CD4-positive, alpha-beta T cell treated with Interleukin-17A for 1 hour (primary cell): Measurements from ENCODE around the gene THRSP.
A peak's percentile ranks its signal among the peaks of the same experiment; 100 is the strongest.
"Not testable (repeated sequence)": the region's sequence is repeated elsewhere in the genome, so short reads cannot be mapped to it uniquely, and the experiment has no call there.

Source experiments
- DNase-seq: peaks from one replicate; pipeline ENCODE4 v3.0.0-alpha.2; 2020

The THRSP gene

DNA sequence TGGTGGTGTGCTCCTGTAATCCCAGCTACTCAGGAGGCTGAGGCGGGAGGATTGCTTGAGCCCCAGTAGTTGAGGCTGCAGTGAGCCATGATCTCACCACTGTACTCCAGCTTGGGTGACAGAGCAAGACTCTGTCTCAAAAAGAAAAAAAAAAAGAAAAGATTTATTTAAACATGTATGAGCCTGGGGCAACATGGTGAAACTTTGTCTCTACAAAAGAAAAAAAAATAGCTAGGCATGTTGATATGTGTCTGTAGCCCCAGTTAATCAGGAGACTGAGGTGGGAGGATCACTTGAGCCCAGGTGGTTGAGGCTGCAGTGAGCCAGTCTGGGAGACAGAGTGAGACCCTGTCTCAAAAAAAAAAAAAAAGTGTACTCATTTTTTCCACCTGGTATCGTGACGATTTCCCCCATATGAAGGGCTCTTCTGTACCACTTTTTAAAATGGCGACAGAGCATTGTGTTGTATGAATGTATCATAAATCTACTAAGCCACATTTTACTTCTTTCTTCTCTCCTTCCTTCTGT, 24.2 kb upstream of the THRSP start:
- no peak for DNase-seq

DNA sequence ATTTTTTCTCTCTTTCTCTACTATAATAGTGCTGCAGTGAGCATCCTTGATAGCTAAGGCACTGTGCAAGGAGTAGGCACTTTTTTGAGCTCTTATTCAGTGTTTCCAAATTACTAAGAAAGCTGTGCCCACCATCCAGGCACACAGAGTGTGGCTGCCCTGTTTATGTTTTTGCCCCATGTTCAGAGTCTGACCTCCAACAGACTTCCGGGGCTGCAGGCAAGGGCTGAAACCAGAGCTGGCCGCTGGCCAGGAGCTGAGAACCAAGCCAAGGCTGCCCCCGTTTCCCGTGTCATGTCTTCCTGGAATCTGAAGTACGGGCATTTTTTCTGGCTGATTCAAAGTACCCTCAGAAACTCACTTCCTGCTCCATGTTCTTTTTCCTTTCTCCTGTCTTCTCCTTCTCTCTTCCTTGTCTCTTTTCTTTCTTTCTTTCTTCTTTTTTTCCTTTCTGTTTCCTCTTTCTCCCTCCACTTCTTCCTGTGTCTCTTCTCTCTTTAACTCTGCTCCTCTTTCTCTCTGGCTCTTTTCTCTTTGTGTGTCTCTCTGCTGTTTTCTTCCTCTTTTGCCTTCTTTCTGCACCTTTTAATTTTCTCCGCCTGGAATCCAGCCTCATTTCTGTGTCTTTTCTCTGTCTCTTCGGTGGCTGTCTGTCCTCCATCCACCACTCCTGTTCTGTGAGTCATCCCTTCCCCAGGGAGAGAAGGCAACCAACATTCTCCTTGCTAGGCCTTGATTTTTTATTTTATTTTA, 23.6 kb upstream of the THRSP start:
- DNase-seq = no peak

DNA sequence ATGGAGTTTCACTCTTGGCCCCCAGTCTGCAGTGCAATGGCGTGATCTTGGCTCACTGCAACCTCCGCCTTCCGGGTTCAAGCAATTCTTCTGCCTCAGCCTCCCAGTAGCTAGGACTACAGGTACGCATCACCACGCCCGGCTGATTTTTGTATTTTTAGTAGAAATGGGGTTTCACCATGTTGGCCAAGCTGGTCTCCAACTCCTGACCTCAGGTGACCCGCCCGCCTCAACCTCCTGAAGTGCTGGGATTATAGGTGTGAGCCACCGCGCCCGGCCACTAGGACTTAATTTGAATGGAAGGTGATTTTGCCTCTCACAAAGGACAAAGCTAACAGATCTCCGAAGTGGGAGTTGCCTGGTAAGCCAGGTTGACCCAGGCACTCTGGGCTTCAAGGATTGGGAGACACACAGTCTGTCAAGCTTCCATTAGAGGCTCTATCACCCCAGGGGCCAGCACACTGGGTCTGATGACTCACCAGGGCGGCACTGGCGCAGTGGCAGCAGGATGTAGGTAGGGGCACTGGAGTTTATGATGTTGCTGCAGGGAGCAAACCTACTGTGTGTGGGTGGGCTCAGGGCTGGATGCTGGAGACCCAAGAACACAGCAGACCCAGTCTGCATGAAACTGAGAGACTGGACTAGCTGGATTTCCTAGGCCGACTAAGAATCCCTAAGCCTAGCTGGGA, 22.8 kb upstream of the THRSP start:
- no peak for DNase-seq

DNA sequence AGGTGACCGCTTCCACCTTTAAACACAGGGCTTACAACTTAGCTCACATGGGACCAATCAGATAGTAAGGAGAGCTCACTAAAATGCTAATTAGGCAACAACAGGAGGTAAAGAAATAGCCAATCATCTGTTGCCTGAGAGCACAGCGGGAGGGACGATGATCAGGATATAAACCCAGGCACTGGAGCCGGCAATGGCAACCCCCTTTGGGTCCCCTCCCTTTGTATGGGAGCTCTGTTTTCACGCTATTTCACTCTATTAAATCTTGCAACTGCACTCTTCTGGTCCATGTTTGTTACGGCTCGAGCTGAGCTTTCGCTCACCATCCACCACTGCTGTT, 22.3 kb upstream of the THRSP start:
- not testable (repeated sequence) for DNase-seq

DNA sequence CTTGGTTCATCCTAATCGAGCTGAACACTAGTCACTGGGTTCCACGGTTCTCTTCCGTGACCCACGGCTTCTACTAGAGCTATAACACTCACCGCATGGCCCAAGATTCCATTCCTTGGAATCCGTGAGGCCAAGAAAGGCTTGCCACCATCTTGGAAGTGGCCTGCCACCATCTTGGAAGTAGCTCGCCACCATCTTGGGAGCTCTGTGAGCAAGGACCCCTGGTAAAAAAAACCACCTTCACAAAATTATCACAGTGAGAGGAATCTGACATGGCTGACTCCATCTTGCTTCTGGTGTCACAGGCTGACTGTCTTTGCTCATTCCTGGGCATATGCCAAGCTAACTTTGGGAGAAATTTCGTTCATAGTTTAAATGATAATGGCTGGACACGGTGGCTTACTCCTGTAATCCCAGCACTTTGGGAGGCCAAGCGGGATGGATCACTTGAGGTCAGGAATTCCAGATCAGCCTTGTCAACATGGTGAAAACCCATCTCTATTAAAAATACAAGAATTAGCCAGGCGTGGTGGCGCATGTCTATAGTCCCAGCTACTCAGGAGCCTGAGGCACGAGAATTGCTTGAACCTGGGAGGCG, 21.7 kb upstream of the THRSP start:
- DNase-seq = no peak

DNA sequence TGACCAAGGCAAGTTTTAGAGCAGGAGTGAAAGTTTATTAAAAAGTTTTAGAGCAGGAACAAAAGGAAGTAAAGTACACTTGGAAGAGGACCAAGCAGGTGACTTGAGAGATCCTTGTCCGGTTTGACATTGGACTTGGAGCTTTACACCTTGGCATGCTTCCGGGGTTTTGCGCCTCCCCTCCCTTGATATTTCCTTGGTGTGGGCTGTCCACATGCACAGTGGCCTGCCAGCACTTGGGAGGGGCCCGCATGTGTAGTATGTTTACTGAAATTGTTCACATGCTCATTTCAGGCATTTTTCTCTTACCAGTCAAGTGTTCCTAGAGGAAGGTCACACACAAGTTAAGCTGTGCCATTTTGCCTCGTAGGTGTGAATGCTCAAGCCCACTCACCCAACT, 19.0 kb upstream of the THRSP start:
- DNase-seq = no peak

DNA sequence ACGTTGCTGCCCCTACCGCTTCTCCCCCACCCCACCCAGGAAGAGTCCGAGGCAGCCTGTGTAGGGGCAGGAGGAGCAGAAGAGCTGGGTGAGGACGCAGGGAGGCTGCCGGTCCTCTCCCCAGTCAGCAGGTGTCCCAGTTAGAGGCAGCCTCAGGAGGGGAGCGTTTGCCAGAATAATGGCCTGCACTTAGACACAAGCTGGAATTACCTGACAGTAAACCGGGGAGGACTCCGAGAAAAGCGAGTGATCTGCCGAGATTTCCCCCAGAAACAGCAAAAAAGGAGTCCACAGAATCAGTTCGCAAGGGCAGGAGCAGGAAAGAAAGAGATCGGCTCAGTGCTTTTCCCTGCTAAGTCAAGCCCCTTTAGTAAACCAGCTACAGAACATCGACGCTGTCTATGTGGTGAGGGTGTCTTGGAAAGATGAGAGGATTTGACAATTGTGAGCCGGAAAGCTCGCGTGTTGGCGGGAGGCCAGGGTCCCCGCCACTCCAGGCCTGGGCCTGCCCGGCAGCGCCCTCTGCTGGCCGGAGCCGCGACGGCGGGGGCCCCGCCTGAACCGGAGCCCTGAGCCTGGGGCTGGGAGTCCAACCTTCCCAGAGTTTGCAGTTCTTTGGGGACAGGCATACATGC, 17.7 kb upstream of the THRSP start:
- DNase-seq = peak; percentile 65

DNA sequence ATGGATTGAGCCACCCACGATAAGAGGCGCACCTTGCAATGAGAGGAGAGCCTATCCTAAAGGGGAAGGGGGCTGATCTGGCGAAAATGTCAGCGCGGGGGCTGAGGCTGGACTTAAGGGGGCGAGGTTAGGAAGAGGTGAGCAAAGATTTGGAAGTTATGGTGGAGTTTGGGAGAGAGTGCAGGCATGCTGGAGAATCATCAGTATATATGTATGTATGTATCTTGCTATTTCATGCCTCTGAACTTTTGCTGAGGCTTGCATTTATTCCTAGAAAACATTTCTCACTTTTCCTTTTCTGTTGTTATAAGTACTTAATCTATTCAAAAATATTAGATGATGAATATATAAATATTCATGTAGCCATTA, 17.2 kb upstream of the THRSP start:
- no peak for DNase-seq

DNA sequence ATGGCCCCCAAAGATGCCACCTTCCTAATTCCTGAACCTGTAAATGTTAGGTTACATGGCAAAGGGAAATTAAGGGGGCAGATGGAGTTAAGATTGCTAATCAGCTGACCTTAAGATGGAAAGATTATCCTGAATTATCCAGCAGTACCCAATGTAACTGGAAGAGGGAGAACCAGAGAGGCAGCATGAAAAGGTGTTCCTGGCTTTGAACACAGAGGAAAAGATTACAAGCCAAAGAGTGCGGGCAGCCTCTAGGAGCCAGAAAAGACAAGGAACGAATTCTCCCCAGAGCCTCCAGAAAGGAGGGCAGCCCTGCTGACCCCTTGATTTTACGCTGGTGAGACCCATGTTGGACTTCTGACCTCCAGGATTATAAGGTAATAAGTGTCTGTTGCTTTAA, 15.1 kb upstream of the THRSP start:
- DNase-seq = no peak

DNA sequence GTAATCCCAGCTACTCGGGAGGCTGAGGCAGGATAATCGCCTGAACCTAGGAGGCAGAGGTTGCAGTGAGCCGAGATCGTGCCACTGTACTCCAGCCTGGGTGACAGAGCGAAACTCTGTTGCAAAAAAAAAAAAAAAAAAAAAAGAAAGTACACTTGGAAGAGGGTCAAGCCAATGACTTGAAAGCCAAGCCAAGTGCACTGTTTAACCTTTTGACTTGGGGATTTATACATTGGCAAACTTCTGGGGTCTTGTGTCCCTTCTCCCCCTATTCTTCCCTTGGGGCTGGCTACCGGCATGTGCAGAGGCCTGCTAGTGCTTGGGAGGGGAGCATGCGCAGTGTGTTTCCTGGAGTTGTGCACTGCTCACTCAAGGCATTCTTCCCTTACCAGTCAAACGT, 14.3 kb upstream of the THRSP start:
- no peak for DNase-seq

DNA sequence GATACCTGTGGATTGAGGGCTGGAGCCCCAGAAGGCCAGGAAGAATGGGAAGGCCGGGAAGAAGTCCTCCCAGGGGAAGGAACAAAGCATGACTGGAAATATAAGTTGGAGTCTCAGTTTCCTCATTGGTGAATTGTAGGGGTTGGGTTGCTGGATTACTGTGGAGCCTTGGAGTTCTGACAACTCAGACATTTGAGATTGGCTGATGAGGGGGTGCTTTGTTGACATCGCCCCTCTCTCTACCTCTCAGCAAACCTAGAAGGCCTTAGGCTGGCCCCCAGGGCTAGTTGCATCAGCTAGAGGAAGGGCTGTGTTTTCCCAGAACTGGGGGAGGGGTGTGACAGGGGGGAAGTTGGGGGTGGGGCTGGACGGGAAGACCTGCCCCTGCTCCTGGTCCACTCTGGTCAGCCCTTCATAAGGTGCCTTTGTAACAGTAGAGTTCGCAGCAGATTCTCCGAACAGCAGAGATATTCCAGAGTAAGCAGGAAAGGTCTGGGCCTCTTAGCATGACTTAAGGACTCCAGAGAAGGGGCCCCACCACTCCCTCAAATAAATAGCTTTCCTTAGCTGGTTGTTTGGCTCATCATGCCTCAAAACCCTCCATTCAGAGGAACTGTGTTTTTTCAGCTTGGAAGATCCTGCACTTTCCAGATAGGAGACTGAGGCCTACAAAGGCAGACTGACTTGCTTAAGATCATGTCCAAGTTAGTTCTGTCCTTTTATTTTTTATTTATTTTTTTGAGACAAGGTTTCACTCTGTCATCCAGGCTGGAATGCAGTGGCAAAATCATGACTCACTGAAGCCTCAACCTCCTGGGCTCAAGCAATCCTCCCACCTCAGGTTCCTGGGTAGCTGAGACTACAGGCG, 12.5 kb upstream of the THRSP start:
- DNase-seq = no peak

DNA sequence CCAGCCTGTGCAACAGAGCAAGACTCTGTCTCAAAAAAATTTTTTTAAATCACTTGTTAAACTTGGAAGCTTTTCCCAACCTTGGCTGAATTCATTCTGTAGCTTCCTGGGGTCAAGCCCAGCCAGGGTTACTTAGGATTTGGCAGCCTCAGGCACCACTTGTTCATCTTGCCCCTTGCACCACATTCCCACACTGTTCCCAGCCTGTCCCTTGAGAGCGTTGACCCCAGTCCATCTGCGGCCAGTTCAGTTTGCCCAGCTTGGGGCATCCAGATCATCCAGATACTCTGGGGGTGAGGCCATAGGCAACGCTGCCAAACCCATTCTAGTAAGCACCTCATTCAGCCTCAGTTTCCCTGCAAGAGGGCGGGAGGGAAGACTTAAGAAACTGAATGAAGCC, 8.7 kb upstream of the THRSP start:
- DNase-seq = no peak

DNA sequence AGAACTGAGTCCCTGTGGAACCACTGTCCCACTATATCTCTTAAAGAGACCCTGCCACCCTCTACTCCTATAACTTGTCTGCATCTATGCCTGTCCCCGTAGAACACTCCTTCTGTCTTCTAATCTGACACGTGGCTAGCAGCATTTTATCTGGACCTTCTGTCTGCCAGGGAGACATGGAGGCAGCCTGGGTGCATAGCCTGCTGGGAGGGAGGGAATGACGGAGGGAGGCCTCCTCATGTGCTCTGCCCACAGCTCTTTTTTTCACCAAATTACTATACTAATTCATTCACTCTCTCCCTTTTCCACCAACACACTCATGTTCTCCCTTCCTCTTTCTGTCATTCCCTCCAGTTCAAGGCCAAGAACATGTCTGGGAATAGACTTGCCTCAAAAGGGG, 7.6 kb upstream of the THRSP start:
- DNase-seq = no peak

DNA sequence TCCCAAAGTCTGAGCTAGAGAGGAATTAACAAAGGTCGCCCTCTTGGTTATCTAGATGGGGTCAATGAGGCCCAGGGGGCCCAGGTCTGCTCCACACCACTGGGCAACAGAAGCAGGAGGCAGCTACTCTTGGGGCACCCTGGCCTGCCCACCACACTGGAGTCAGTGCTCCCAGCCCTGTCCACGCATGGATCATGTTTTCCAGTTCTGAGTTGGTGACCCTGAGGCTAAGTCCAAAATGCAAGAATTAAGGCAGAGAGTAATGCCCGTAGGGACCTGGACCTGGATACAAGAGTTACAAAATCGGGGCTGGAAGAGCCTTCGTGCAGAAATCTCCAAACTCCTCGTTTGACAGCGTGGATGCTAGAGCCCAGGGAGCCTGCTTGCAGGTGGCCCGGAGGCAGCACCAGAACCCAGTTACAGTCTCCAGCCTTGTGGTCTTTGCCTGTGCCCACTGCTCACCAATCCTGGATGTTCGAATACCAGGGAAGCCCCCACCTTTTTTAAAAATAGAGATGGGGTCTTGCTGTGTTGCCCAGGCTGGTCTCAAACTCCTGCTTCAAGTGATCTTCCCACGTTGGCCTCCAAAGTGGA, 6.1 kb upstream of the THRSP start:
- no peak for DNase-seq

DNA sequence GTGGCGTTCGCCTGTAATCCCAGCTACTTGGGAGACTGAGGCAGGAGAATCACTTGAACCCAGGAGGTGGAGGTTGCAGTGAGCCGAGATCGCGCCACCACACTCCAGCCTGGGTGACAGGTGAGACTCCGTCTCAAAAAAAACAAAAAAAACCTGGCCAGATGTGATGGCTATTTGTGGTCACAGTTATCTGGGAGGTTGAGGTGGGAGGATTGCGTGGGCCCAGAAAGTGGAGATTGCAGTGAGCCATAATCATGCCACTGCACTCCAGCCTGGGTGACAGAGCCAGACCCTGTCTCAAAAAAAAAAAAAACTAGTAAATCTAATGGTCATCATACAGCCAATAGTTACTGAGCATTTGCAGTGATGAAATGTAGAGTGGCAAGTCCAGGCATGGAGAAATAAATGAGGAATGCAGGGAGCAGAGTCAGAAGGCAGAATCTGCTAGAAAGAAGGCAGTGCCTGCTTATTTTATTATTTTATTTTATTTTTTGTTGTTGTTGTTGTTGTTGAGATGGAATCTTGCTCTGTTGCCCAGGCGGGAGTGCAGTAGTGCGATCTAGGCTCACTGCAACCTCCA, 3.8 kb upstream of the THRSP start:
- not testable (repeated sequence) for DNase-seq

DNA sequence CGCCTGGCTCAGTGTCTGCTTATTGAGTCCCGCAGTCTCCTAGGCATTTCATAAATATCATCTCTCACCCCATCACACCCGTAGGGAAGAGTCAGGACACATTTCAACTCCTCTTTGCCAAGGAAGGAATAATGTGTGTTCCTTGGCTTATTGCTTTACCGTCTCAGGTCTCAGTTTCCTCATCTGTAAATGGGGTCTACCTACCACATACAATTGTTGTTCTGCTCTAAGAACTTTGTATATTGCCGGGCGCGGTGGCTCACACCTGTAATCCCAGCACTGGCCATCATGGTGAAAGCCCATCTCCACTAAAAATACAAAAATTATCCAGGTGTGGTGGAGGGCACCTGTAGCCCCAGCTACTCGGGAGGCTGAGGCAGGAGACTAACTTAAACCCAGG, 3.1 kb upstream of the THRSP start:
- no peak for DNase-seq

DNA sequence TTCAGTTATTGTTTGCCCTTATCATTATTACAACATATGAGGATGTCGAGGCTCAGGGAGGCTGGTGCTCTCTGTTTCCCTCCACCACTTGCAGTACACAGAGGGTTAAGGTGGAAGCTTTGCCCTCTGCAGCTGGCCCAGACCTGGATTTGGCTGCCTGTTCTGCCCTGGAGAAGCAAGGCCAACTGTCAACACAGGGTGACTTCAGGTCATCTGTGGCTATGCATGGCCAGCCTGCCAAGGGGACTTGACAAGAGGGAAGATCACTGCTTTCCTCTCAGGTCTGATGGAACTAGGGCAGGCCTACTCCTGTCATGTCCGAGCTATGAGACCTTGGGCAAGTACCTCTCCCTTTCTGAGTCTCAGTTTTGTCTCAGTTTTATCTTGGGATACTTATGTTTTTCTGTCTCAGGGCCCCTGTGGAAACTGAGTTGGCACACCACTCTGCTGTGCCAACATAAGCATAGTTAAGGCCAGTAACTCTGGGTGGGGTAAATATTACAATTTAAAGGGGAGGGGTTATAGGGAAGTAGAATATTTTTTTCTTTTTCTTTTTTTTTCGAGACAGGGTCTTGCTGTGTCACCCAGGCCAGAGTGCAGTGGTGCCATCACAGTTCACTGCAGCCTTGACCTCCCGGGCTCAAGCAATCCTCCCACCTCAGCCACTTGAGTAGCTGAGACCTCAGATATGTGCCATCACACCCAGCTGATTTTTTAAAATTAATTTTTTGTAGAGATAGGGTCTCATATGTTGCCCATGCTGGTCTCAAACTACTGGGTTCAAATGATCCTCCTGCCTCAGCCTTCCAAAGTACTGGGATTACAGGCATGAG, 2.4 kb upstream of the THRSP start:
- DNase-seq = no peak

DNA sequence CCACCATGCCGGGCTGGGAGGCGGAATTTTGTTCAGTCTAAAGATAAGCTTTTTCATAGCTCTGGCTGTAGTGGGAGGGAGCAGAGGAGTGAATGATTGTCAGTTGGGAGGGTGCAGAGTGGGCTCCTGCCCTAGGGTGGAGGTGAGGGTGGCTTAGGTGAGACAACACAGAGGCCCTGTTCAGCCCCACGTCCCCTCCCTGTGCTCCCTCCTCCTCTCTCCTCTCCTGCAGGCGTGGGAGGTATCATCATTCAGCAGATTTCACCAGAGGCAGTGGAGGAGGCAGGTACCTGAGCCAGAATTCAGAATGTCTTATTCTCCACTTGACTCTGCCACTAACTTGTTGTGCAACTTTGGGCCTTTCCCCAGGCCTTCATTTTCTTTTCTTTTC, 1.7 kb upstream of the THRSP start:
- no peak for DNase-seq

DNA sequence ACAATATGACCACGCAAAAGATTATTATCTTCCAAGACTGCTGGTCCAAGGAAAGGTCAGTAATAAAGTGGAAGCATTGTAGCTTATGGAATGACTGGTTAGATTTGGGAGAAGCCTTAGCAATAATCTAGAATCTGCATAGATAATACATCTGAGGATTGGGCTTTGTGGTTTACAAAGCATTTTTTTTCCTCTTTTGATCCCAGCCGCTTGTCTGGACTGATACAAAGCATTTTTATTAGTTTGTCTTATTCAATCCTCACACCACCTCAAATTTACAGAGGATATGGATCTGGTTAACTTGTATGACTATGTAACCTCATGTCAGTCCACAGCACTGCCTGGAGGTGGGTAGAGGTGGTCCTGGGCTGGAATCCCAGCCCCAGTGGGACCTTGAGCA, 990 bp upstream of the THRSP start:
- no peak for DNase-seq

DNA sequence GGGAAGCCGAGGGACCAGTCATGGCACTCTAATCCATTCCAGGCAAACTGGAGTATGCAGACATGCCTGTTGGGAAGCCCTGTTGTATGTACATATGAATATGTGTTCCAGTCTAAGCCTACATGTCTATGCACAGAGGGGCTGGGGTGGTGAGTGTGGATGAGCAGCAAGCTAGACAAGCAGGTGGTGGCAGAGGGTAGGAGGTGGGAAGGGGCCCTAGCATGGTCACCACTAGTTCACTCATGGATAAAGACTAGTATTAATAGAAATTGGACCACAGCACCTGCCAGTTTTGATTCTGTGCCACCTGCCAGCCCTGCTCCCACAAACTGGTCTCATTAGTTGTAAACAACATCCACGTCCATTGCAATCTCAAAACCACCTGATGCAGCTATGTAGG, 1.5 kb downstream of the THRSP start:
- DNase-seq = no peak

DNA sequence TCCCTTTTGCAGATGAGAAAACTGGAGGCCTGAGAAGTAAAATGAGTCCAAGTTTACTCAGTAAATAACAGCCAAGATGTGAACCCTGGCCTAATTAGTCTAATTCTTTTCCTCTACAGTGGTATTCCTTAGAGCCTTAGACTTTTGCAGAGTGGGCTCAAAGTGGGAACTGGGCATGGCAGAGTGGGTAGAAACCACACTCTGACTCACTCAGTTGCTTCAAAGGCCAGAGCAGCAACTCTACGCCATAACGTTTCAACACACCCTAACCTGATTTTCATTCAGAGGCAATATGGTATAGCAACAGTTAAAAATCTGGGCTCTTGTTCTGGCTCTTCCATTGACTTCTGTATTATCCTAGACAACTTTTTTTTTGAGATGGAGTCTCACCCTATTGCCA, 2.8 kb downstream of the THRSP start:
- DNase-seq = no peak
